GM12891 (cell line): ENCODE results near the gene ITPA.
A peak's percentile ranks its signal among the peaks of the same experiment; 100 is the strongest.

ENCODE experiments used
- DNase-seq: peaks from one replicate; pipeline ENCODE4 v3.0.0; 2011; ENCODE audit warnings: low spot score; ENCODE audit not compliant: insufficient read length
- FAIRE-seq: peaks from 2 replicates; lab custom pipeline; 2011; peaks lifted over from hg19 to GRCh38; lab: Jason Lieb, UNC
- PAX5 ChIP-seq: IDR thresholded peaks from 2 replicates; pipeline ENCODE4 v1.6.1; 2011; ENCODE audit warnings: low read length, moderate library complexity, mild to moderate bottlenecking; ENCODE audit not compliant: insufficient read depth, severe bottlenecking
- POLR2A ChIP-seq: IDR thresholded peaks from 2 replicates; pipeline ENCODE4 v1.6.1; 2011; ENCODE audit warnings: low read depth, low read length, control low read depth
- POLR2AphosphoS5 ChIP-seq: IDR thresholded peaks from 2 replicates; pipeline ENCODE4 v1.6.1; 2011; ENCODE audit warnings: low read depth, low read length, control low read depth
- POU2F2 ChIP-seq: IDR thresholded peaks from 2 replicates; pipeline ENCODE4 v1.6.1; 2011; ENCODE audit warnings: low read depth, mild to moderate bottlenecking, control low read depth, low read length, moderate library complexity
- SPI1 ChIP-seq: IDR thresholded peaks from 2 replicates; pipeline ENCODE4 v1.6.1; 2011; ENCODE audit warnings: low read depth, low read length, control low read depth
- TAF1 ChIP-seq: IDR thresholded peaks from 2 replicates; pipeline ENCODE4 v1.6.1; 2011; ENCODE audit warnings: low read depth, low read length, control low read depth

The ITPA gene

DNA sequence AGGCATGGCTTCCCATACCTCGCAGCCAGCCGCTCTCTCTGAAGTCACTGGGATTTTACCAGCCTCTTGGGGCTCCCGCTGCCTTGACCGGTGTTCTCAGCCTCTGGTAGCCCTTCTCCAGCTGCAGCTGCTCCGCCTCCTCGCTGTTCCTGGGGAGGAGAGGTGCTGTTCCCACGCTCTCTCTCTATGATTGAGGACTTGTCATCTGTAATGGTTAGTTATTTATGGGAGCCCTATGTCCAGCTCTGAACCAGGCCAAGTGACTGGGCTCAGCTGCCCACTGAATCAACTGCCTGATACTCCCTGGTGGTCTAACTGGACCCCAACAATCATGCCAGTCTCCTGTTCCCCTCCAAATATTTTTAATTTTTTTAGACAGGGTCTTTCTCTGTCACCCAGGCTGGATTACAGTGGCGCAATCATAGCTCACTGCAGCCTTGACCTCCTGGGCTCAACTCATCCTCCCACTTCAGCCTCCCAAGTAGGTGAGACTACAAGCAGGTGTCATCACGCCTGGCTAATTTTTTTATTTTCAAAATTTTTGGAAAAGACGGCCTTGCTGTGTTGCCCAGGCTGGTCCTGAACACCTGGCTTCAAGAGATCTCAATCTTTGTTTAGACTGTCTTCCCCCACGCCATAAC, 34.5 kb downstream of the ITPA start:
- TF ChIP-seq SPI1 = no peak
- TF ChIP-seq POU2F2 = no peak
- TF ChIP-seq TAF1 = no peak
- TF ChIP-seq PAX5 = no peak
- no peak for TF ChIP-seq POLR2A
- no peak for TF ChIP-seq POLR2AphosphoS5
- FAIRE-seq (no peak), DNase-seq (no peak)

DNA sequence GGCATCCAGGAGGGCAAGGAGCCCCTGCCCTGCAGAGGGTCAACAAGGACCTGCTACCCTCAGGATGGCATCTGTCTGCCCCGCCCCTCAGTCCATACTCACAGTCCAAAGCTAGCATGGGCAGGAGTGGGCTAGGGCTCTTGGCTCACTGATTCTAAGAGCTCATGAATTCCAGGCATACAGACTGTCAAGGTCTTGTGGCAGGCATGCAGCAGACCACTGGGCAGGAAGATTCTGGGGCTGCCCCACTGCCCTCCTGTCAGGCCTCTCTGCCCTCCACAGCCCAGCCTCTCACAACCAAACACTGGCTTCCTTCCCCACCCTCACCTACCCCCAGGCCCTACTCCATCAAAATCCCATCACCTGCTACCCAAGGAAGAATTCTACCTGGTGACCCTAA, 35.3 kb downstream of the ITPA start:
- FAIRE-seq = no peak
- TF ChIP-seq POU2F2 (no peak), PAX5 (no peak), TAF1 (no peak), POLR2AphosphoS5 (no peak)
- no peak for DNase-seq

DNA sequence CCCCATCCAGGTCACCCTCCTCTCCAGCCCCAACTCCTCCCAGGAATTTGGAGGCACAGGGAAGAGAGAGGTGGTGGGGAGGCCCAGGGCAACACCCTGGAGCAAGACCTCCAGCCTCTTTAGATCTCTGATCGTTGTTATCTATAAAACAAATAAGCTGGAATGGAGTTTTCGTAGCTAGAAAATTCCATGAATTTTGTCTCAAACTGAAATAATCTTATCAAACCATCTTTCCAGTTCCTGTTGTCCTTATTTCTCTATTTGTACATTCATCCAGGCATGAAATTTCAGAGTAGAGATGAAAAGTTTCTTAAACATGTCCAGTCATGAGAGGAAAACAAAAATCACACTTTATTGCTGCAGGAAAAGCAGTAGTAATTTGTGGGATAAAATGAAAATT, 35.9 kb downstream of the ITPA start:
- TF ChIP-seq POLR2A (no peak), SPI1 (no peak), PAX5 (no peak), POU2F2 (no peak), POLR2AphosphoS5 (no peak)
- no peak for DNase-seq
- FAIRE-seq = no peak

DNA sequence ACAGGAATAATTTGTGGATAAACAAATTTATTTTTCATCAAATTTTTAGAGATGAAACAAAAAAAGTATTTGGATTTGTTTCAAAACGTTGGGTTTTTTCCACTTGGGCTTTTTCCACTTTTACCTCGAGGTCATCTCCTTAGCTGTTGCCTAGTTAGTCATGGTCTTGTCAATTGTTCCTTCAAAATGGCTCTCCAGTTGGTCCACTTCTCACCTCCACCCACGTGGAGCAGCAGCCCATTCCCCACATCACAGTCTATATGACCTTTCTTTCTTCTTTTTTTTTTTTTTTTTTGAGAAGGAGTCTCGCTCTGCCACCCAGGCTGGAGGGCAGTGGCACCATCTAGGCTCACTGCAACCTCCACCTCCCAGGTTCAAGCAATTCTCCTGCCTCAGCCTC, 36.4 kb downstream of the ITPA start:
- DNase-seq = no peak
- TF ChIP-seq POLR2AphosphoS5 = no peak
- TF ChIP-seq SPI1 = no peak
- TF ChIP-seq TAF1 = no peak
- TF ChIP-seq POU2F2 = no peak
- TF ChIP-seq PAX5 = no peak
- no peak for TF ChIP-seq POLR2A
- no peak for FAIRE-seq

DNA sequence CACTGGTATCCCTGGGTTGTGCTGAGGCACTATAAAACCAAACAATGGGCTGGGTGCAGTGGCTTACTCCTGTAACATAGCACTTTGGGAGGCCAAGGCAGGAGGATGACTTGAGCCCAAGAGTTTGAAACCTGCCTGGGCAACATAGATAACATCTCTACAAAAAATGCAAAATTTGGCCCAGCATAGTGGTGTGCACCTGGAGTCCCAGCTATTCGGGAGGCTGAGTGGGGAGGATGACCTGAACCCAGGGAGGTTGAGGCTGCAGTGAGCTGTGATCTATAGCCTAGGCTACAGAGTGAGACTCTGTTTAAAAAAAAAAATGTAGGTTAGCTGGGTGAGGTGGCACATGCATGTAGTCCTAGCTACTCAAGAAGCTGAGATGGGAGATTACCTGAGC, 37.4 kb downstream of the ITPA start:
- FAIRE-seq = no peak
- TF ChIP-seq POU2F2 = no peak
- TF ChIP-seq SPI1 = no peak
- TF ChIP-seq TAF1 = no peak
- no peak for TF ChIP-seq PAX5
- no peak for TF ChIP-seq POLR2A
- TF ChIP-seq POLR2AphosphoS5 = no peak
- no peak for DNase-seq

DNA sequence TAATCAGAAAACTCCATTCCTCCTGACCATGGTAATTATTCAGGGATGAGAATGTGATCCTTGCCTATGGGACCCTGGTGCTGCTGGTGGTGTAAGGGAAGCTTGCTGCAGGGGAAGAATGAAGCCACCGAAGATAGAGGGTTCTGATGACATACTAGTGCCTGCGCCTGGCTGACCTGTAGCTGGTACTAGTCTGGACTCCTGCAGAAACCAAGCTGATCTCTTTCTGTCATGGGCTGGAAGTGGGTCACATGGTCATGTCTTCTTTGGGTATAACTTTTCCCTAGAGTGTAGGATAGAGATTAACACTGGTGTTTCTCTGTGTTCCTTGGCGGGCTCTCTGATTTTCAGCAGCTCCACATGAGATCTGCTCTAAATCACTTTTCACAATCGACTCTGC, 38.3 kb downstream of the ITPA start:
- DNase-seq = no peak
- no peak for FAIRE-seq
- TF ChIP-seq POLR2A (no peak), POLR2AphosphoS5 (no peak), SPI1 (no peak), TAF1 (no peak), PAX5 (no peak), POU2F2 (no peak)

DNA sequence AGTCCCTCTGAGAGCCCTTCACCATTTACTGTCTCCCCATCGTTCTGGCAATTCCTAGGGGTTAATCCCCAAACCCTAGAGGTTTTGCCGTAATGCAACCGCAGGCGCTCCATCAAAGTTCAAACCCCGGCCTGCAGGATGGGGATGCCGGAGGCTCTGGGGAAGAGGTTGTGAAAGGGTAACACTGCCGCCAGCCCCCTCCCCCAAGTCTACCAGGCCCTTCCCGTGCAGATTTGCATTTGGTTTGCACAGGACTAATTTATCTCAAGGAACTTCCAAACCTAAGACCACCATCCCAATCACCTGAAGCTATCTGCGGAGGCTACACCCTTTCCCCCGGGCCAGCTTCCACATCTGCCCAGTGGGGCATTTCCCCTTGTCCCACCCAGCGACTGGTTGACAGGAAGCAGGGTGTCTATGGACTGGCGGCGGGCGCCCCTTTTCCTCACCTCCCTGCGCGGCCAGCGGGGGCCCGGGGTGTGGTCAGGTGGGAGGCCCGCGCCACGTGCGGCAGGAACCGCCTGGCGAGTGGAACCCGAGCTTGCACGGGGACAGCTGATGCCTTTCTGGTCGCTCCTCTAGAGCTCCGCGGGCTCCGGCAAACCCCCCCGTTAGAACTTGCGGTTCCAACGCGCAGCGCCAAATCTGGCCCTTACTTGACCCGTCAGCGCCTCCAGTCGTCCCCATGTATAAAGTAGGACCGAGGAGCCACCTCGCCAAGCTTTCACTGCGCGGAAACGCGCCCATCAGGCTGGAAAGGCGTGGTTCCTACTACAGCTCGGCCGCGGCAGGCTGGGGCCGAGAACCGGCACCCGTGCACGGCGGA, 39.1 kb downstream of the ITPA start:
- FAIRE-seq = peak; percentile 72
- DNase-seq = no peak
- TF ChIP-seq POLR2AphosphoS5 (no peak), PAX5 (no peak), POU2F2 (no peak), TAF1 (no peak), POLR2A (no peak), SPI1 (no peak)

DNA sequence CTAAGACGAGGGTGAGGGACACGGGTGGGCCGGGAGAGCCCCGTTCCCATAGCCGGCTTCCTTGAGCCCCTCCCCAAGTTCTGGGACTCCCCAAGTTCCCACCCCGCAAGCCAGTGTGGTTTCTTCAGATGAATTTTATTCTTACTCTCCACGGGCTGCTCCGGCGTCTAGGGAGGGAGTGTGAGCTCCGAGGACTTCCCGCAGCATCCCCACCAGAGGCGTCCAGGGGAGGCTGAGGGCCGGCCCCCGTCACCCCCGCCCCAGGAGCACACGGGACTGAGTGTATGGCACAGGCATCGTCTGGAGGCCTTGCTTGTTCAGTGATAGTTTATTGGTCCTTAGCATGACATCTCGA, 39.7 kb downstream of the ITPA start:
- DNase-seq (no peak), FAIRE-seq (no peak)
- TF ChIP-seq SPI1 = no peak
- no peak for TF ChIP-seq TAF1
- TF ChIP-seq POU2F2 = no peak
- no peak for TF ChIP-seq POLR2AphosphoS5
- TF ChIP-seq POLR2A = no peak
- TF ChIP-seq PAX5 = no peak

DNA sequence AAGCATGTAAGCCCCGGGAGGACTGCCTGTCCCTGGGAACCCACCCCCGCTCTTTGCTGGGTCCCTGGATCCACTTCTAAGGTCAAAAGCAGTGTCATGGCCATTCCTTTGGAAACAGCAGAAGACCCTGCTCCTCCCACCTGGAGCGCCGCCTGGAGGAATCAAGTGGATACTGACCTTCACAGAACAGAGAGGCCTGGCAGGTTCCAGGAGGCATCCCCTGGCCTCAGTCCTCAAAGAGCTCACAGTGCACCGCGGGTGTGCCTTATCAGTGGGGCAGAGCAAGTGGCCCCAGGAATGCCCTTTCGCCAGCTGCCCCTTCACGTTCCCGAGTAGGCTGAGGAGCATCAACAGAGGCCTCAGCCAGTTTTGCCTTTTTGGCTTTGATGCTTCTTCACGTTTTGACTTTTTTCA, 40.8 kb downstream of the ITPA start:
- FAIRE-seq (no peak), DNase-seq (no peak)
- TF ChIP-seq TAF1 = no peak
- no peak for TF ChIP-seq SPI1
- no peak for TF ChIP-seq PAX5
- TF ChIP-seq POLR2AphosphoS5 = no peak
- TF ChIP-seq POLR2A = no peak
- no peak for TF ChIP-seq POU2F2

DNA sequence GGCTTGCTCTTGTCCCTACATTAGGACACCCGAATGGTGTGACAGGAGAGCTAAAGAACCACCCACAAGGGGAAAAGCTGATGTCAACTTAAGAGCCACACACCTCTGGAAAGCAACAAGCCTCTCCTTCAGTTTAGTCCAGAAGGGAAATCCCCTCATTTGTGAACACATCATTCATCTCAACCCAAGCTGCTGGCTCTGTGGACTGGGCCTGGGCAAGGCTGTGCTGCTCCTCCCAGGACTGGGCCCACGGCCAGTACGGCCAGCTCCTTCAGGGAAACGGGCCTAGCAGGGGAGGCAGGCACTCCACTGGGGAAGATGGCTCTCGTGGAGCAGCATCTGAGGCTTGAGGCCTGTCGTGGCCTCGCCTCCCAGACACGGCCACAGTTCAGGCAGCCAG, 42.5 kb downstream of the ITPA start:
- no peak for FAIRE-seq
- no peak for DNase-seq
- TF ChIP-seq POU2F2 (no peak), POLR2A (no peak), TAF1 (no peak), SPI1 (no peak), PAX5 (no peak), POLR2AphosphoS5 (no peak)
